ENCODE results near the gene ZNF689. TPM values are rescaled to one million over a fixed set of nuclear protein-coding genes. Genes with fewer than 3 reads are reported as not detected.
A peak's percentile ranks its signal among the peaks of the same experiment; 100 is the strongest.
"Not testable (repeated sequence)": the region's sequence is repeated elsewhere in the genome, so short reads cannot be mapped to it uniquely, and the experiment has no call there.

ZNF689 gene
- total and polyA plus RNA-seq, 5 donors, result 3.3 to 7.1 (median 5.9) TPM

DNA sequence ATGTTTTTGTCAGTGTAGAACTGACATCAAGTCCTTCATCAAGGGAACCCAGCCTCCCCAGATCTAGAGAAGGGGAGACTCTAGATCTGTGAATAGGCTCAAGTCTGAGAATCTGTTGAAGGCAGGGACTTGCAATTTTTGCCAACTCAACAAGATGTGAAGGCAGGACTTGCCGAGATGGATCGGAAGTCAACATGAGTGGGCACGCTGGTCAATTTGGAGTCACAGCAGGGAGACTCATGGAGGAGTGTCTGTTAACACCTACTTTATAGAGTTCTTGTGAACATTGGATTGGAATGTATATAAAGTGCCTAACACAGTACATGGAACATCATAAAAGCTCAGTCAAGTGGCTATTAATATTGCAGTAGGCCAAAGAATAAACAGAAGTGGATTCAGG, 10.0 kb downstream of the ZNF689 start:
- ATAC-seq, result no peak
- intact Hi-C loops (cut with DNase I), result loop anchor here in 2 of 4 donors (10.0 kb wide), 2 partner anchors 155 to 165 kb away; partner anchors contain the start of genes DCTPP1 (in 1 of the 2) and SEPHS2 (in 1 of the 2)
- Histone ChIP-seq H3K27ac (ENCODE audit: low read length) (no peak overlapping the region), H3K4me3 (ENCODE audit: low read length) (no peak overlapping the region), H3K27me3 (ENCODE audit: control insufficient read depth, insufficient read depth) (no peaks in the 10 kb centered on the region), H3K4me1 (ENCODE audit: control insufficient read depth, insufficient read depth, low read length) (no peaks in the 10 kb centered on the region), H3K9me3 (ENCODE audit: control insufficient read depth, low read length) (no peaks in the 10 kb centered on the region)
- DNase-seq, result no peak
- WGBS, result 96% methylated on average over 3 of the region's 3 CpGs

DNA sequence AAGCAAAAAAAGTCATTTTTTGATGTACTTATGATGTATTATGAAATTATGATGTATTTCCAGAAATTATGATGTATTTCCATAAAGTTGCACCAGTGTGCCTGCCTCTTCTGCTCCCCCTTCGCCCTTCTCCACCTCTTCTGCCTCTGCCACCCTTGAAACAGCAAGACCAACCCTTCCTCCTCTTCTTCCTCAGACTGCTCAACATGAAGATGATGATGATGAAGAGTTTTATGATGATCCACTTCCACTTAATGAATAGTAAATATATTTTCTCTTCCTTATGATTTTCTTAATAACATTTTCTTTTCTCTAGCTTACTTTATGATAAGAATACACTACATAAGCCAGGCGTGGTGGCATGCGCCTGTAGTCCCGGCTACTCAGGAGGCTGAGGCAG, 17.3 kb downstream of the ZNF689 start:
- no peaks in the 10 kb centered on the region for H3K9me3 ChIP-seq (ENCODE audit: control insufficient read depth, low read length)
- WGBS, result 95% methylated on average over 4 of the region's 4 CpGs
- H3K27ac ChIP-seq (ENCODE audit: low read length), result no peak overlapping the region
- ATAC-seq, result no peak
- intact Hi-C loops (cut with DNase I), result no loop called here
- no peak for DNase-seq
- no peak overlapping the region for H3K4me3 ChIP-seq (ENCODE audit: low read length)
- no peaks in the 10 kb centered on the region for H3K27me3 ChIP-seq (ENCODE audit: control insufficient read depth, insufficient read depth)
- no peaks in the 10 kb centered on the region for H3K4me1 ChIP-seq (ENCODE audit: control insufficient read depth, insufficient read depth, low read length)

DNA sequence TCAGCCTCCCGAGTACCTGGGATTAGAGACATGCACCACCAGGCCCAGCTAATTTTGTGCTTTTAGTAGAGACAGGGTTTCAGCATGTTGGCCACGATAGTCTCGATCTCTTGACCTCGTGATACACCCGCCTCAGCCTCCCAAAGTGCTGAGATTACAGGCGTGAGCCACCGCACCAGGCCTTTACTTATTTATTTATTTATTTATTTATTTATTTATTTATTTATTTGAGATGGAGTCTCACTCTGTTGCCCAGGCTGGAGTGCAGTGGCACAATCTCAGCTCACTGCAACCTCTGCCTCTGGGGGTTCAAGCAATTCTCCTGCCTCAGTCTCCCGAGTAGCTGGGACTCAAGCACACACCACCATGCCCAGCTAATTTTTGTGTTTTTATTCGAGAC, 19.3 kb downstream of the ZNF689 start:
- H3K4me3 ChIP-seq (ENCODE audit: low read length); H3K27me3 ChIP-seq (ENCODE audit: control insufficient read depth, insufficient read depth); H3K27ac ChIP-seq (ENCODE audit: low read length); H3K9me3 ChIP-seq (ENCODE audit: control insufficient read depth, low read length); intact Hi-C loops (cut with DNase I); DNase-seq; H3K4me1 ChIP-seq (ENCODE audit: control insufficient read depth, insufficient read depth, low read length); ATAC-seq: not testable (repeated sequence)
- 97% methylated on average over 9 of the region's 9 CpGs for WGBS

DNA sequence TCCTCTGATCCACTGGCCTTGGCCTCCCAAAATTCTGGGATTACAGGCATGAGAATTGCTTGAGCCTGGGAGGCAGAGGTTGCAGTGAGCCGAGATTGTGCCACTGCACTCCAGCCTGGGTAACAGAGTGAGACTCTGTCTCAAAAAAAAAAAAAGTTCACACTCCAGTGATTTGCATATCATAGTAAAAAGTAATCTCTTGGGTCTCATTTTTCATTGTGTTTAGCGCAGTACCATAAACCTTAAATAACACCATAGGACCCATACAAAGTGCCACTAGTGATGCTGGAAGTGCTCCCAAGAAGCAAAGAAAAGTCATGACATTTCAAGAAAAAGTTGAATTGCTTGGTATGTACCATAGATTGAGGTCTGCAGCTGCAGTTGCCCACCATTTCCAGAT, 20.6 kb downstream of the ZNF689 start:
- WGBS, result 93% methylated on average over 2 of the region's 2 CpGs
- ATAC-seq; DNase-seq; H3K4me1 ChIP-seq (ENCODE audit: control insufficient read depth, insufficient read depth, low read length); H3K27ac ChIP-seq (ENCODE audit: low read length); H3K4me3 ChIP-seq (ENCODE audit: low read length); H3K9me3 ChIP-seq (ENCODE audit: control insufficient read depth, low read length); H3K27me3 ChIP-seq (ENCODE audit: control insufficient read depth, insufficient read depth): not testable (repeated sequence)
- intact Hi-C loops (cut with DNase I), result loop anchor here in 1 of 4 donors (10.0 kb wide), 1 partner anchor 55 kb away; the partner anchor contains the start of gene ZNF747

DNA sequence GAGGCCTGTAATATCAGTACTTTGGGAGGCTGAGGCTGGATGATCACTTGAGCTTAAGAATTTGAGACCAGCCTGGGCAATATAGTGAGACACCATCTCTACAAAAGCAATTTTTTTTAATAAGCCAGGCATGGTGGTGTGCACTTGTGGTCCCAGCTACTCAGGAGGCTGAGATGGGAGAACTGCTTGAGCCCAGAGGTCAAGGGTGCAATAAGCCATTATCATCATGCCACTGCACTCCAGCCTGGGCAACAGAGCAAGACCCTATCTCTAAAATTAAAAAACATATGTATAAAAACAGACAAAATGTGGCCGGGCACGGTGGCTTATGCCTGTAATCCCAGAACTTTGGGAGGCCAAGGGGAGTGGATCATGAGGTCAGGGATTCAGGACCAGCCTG, 21.5 kb downstream of the ZNF689 start:
- 90% methylated on average over 2 of the region's 2 CpGs for WGBS
- DNase-seq, result no peak
- Histone ChIP-seq H3K27me3 (ENCODE audit: control insufficient read depth, insufficient read depth) (no peaks in the 10 kb centered on the region), H3K9me3 (ENCODE audit: control insufficient read depth, low read length) (no peaks in the 10 kb centered on the region), H3K4me3 (ENCODE audit: low read length) (no peak overlapping the region), H3K27ac (ENCODE audit: low read length) (no peak overlapping the region), H3K4me1 (ENCODE audit: control insufficient read depth, insufficient read depth, low read length) (no peaks in the 10 kb centered on the region)
- intact Hi-C loops (cut with DNase I), result loop anchor here in 1 of 4 donors (10.0 kb wide), 1 partner anchor 54 kb away; the partner anchor contains the start of gene ZNF747
- no peak for ATAC-seq

DNA sequence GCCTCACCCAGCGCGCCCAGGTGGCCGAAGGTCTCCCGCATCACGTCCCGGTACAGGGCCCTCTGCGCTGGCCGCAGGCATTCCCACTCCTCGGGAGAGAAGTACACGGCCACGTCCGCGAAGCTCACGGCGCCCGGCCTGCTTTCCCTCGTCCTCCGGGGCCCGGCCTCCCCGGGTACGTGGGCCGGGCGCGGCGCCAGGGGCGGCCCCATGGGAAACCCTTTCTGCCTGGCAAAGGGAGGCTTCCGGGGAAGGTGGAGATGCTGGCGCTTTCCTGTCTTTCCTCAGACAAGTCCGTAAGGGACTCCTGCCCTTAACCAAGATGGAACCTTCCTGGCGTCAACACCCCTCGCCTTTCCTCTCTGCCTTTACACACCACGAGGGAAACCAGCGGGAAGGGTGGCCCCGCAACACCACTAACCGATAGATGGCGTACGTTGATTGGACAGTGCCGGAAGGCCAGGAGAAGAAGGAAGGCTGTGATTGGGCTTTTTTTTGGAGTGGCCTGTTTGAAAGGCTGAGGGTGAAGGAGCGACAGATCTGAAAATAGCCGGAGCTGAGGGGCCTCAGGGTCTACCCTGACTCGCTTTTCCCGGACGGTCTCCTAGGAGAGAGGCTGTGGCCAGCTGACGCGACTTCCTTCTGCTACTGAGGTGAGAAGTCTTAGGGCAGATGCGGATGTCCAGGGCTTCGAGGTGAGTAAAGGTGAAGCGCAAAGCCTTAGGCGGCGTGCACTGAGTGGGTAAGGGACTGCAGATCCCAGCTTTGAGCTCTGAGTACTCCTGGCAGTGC, 24.6 kb downstream of the ZNF689 start, which contains the start of gene ZNF785:
ZNF785 (minus strand) TSS at position 298 of the 792 bp plus-strand sequence; CDS start at position 212, 86 bp downstream.
- Histone ChIP-seq H3K27me3 (ENCODE audit: control insufficient read depth, insufficient read depth) (no peaks in the 10 kb centered on the region), H3K4me3 (ENCODE audit: low read length) (peak within 1 kb of the TSS; percentile 49), H3K27ac (ENCODE audit: low read length) (peak within 1 kb of the TSS; percentile 86), H3K4me1 (ENCODE audit: control insufficient read depth, insufficient read depth, low read length) (no peaks in the 10 kb centered on the region), H3K9me3 (ENCODE audit: control insufficient read depth, low read length) (no peaks in the 10 kb centered on the region)
- DNase-seq, result peak; percentile 97 to 98 (median 97)
- intact Hi-C loops (cut with DNase I), result loop anchor here in 1 of 4 donors (10.0 kb wide), 1 partner anchor 51 kb away; the partner anchor contains the start of gene ZNF747
- under 1% methylated on average over 50 of the region's 50 CpGs for WGBS
- peak; percentile 98 to 99 for ATAC-seq

DNA sequence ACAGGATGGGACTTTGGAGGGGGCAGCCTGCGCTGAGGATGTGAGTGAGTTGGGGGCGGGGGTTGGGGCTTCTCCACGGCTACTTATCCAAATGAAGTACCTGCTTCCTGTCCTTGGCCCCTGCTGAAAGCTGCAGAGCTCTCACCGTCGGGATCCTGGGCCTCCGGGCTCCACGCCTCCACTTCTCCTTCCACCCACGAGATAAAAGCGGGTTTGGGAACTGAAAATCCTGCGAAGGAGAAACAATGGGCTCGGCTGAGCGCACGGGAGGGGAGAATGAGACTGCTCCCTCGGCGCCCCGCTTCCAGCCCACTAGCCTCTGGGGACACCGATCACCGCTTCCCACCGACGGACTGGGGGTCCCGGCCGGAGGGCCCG, 25.2 kb downstream of the ZNF689 start:
- no peaks in the 10 kb centered on the region for H3K27me3 ChIP-seq (ENCODE audit: control insufficient read depth, insufficient read depth)
- no peaks in the 10 kb centered on the region for H3K4me1 ChIP-seq (ENCODE audit: control insufficient read depth, insufficient read depth, low read length)
- peak overlapping the region; percentile 71 for H3K27ac ChIP-seq (ENCODE audit: low read length)
- peak in 1 of 3 donors; percentile 24 for DNase-seq
- H3K9me3 ChIP-seq (ENCODE audit: control insufficient read depth, low read length), result no peaks in the 10 kb centered on the region
- ATAC-seq, result no peak
- peak overlapping the region; percentile 49 for H3K4me3 ChIP-seq (ENCODE audit: low read length)
- under 1% methylated on average over 23 of the region's 23 CpGs for WGBS
- intact Hi-C loops (cut with DNase I), result loop anchor here in 1 of 4 donors (10.0 kb wide), 1 partner anchor 50 kb away; the partner anchor contains the start of gene ZNF747

DNA sequence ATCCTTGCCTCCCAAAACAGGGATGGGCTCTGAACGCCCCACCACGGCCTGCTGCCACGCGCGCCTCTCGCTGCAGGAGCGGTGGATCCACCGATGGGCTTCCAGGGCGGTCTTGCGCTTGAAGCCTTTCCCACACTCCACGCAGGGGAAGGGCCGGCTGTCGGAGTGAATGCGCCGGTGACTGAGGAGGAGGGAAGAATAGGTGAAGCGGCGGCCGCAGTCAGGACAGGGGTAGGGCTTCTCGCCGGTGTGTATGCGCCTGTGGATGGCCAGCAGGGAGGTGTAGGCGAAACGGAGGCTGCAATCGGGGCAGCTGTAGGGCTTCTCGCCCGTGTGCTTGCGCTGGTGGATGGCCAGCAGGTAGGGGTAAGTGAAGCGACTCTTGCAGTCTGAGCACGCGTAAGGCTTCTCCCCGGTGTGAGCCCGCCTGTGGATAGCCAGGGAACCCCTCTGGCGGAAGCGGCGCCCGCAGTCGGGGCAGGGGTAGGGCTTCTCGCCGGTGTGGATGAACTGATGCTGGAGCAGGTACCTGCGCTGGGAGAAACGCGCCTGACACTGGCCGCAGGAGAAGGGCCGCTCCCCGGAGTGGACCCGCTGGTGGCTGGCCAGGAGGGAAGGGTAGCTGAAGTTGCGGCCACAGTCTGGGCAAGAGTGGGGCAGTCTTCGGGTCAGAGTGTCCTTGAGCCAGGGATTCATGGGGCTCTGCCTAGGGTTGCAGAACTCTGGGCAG, 27.4 kb downstream of the ZNF689 start:
- intact Hi-C loops (cut with DNase I), result loop anchor here in 1 of 4 donors (10.0 kb wide), 1 partner anchor 48 kb away; the partner anchor contains the start of gene ZNF747
- DNase-seq (no peak), ATAC-seq (no peak)
- no peaks in the 10 kb centered on the region for H3K27me3 ChIP-seq (ENCODE audit: control insufficient read depth, insufficient read depth)
- no peak overlapping the region for H3K4me3 ChIP-seq (ENCODE audit: low read length)
- H3K9me3 ChIP-seq (ENCODE audit: control insufficient read depth, low read length), result no peaks in the 10 kb centered on the region
- H3K27ac ChIP-seq (ENCODE audit: low read length), result no peak overlapping the region
- no peaks in the 10 kb centered on the region for H3K4me1 ChIP-seq (ENCODE audit: control insufficient read depth, insufficient read depth, low read length)
- WGBS, result 96% methylated on average over 48 of the region's 48 CpGs

DNA sequence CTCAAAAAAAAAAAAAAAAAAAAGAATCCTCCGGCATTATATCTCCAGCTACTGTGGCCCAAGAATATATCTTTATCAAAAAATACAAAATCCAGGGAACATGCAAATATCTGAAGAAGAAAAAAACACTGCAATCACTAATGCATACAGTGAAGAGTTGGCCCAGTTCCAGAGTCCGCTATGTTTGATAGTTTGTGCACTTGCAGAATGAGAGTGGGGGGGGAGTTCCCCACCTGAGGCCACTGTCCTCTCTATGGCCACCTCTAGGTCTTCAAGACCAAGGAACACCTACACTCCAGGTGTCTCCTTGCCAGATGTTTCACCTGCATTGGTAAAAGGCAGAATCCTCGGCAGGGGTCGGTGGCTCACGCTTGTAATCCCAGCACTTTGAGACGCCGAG, 28.7 kb downstream of the ZNF689 start:
- DNase-seq (no peak), ATAC-seq (no peak)
- WGBS, result 84% methylated on average over 7 of the region's 7 CpGs
- no peak overlapping the region for H3K27ac ChIP-seq (ENCODE audit: low read length)
- no peaks in the 10 kb centered on the region for H3K27me3 ChIP-seq (ENCODE audit: control insufficient read depth, insufficient read depth)
- no peak overlapping the region for H3K4me3 ChIP-seq (ENCODE audit: low read length)
- no peaks in the 10 kb centered on the region for H3K4me1 ChIP-seq (ENCODE audit: control insufficient read depth, insufficient read depth, low read length)
- H3K9me3 ChIP-seq (ENCODE audit: control insufficient read depth, low read length), result no peaks in the 10 kb centered on the region
- intact Hi-C loops (cut with DNase I), result loop anchor here in 1 of 4 donors (10.0 kb wide), 1 partner anchor 47 kb away; the partner anchor contains the start of gene ZNF747

DNA sequence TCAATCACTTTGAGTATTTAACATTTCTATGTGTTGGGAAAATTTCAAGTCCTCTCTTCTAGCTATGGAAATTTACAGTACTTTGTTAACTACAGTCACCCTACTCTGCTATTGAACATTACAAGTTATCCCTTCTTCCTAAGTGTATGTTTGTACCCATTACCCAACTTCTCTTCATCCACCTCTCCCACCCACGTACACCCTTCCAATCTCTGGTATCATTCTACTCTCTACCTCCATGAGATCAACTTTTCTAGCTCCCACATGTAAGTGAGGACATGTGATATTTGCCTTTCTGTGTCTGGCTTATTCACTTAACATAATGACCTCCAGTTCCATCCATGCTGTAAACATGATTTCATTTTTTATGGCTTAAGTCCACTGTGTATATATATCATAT, 35.5 kb downstream of the ZNF689 start:
- Histone ChIP-seq H3K9me3 (ENCODE audit: control insufficient read depth, low read length) (no peaks in the 10 kb centered on the region), H3K4me3 (ENCODE audit: low read length) (no peak overlapping the region), H3K27ac (ENCODE audit: low read length) (no peak overlapping the region), H3K27me3 (ENCODE audit: control insufficient read depth, insufficient read depth) (no peaks in the 10 kb centered on the region), H3K4me1 (ENCODE audit: control insufficient read depth, insufficient read depth, low read length) (no peaks in the 10 kb centered on the region)
- ATAC-seq (no peak), DNase-seq (no peak)
- 85% methylated on average over 1 of the region's 1 CpG for WGBS
- intact Hi-C loops (cut with DNase I), result no loop called here

Measured in right cardiac atrium (tissue), 5 donors.